Fibroblast of gingiva (primary cell): ENCODE measurements around the gene SLC30A1.
A peak's percentile ranks its signal among the peaks of the same experiment; 100 is the strongest.
"Not testable (repeated sequence)": the region's sequence is repeated elsewhere in the genome, so short reads cannot be mapped to it uniquely, and the experiment has no call there.

Experiments used
- DNase-seq: peaks from one replicate; pipeline ENCODE4 v3.0.0-alpha.2; 2011; ENCODE audit warnings: low read depth

The SLC30A1 gene

GRCh38 chr1:211583011-211583992 lies 4.3 kb upstream of the SLC30A1 start:
- DNase-seq: no peak

DNA sequence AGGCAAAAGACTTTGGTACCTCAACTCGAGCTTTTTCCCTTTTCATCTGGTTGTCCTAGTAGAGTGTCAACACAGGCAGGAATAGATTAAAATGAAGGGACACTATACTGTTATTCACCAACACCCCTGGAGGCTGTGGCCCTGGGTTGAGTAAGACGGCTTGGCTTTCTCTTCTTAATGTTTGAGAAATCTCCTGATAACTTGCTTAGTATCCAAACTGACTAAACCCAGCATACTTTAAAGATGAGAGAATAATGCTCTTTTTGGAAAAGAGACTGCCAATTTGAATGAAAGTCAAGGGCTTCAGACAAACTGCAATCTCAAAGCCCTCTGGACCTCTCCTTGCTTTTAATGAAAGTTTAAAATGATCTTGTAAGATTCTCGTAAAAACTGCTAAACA lies 2.6 kb upstream of the SLC30A1 start:
- DNase-seq: peak; percentile 79

DNA sequence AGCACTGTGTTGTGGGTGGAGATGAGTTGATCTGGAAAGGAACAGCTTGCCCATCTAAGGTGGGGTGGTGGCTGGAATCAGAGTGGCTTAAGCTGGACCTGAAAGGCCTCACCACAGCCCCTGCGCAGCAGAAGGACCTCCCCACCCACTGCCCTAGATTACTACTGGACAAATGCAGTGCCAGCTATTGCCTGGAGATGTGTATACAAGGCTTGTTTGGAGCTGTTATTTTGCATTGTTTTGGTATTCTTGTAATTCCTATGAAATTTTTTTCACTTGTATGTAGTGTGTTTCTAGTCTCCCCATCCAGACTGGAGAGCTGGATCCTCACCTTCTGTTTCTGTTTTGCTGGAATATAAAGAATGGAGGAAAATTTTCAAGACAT lies 1.3 kb upstream of the SLC30A1 start:
- peak; percentile 9 for DNase-seq

DNA sequence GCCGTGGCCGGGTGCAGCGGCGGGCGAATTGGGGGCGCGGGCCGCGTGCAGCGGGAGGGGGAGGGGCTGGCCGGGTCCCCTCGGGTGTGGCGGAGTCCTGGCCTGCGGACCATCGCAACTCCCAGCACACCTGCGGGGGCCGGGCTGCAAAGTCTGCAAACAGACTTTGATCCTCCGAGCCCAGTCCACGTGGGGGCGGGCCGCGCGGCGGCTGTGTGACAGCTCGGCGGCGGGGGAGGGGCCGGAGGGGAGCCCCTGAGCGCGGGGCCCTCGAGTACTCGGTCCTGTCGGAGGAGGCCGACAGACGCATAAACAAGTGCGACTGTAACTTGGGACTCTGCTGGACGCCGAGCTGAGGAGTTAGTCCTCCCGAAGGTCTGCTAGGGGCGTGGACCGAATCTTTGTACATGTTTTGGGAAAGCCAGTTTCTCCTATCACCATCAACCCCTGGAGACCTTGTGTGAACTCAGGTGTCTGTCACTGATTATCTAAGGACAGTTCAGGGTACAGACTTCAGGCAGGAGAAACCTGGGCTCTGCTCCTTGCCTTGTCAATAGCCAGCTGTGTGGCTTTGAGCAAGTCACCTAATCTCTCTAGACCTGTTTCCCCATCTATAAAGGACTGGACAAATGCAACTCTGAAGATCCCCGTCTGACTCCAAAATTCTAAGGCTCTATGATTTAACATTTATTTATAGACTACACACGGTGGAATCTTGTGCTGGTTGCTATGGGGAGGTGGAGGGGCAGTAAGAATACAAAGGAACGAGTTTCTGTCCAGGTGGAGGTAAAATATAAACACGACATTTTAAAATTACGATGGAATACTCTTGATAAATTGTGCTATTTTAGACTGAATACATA lies 710 bp upstream of the SLC30A1 start:
- DNase-seq: peak; percentile 34

DNA sequence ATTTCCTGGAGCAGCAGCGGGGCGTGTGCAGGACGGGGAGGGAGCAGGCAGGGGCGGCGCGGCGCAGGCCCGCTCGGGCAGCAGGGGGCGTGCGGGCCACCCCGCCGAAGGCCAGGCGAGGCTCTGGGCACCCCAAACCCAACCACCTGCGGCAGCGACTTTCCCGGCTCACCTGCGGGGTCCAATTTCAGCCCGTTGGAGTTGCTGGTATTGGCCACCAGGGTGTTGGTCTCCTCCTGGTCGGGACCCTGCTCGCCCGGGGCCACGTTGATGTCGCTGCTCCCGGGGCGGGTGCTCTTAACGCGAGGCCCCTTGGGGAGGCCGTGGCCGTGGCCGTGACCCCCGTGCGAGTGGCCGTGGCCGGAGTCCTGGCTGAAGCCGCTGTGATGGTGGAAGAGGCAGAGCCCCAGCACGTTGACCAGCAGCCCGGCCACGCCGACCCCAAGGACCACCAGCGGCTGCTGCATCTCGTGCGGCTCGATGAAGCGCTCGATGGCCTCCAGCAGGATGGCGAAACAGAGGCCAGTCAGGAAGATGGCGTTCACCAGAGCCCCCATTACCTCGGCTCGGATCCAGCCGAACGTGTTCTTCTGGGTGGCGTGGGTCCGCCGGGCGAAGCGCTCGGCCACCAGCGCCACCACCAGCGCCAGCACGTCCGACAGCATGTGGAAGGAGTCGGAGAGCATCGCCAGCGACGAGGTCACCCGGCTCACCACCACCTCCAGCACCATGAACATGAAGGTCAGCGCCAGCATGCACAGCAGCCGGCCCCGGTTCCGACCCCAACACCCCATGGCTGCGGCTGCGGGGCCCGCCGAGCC lies 932 bp downstream of the SLC30A1 start:
- DNase-seq: peak; percentile 58

- DNase-seq: peak; percentile 5
These were observed 1.6 kb downstream of the SLC30A1 start for GRCh38 chr1:211577277-211577818.

GRCh38 chr1:211576717-211577116 lies 2.2 kb downstream of the SLC30A1 start:
- DNase-seq: no peak

GRCh38 chr1:211574705-211575104 lies 4.3 kb downstream of the SLC30A1 start:
- DNase-seq: no peak

GRCh38 chr1:211571998-211572397 lies 7.0 kb downstream of the SLC30A1 start:
- no peak for DNase-seq

DNA sequence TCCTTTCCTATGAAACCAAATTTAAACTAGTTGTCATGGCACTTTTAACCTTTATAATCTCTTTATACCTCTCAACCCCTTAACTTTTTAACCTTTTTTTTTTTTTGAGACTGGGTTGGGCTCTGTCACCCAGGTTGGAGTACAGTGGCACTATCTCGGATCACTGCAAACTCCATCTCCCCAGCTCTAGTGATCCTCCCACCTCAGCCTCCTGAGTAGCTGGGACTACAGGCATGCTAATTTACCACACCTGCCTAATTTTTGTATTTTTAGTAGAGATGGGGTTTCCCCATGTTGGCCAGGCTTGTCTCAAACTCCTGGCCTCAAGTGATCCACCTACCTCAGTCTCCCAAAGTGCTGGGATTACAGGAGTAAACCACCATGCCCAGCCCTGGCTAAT lies 8.6 kb downstream of the SLC30A1 start:
- not testable (repeated sequence) for DNase-seq

DNA sequence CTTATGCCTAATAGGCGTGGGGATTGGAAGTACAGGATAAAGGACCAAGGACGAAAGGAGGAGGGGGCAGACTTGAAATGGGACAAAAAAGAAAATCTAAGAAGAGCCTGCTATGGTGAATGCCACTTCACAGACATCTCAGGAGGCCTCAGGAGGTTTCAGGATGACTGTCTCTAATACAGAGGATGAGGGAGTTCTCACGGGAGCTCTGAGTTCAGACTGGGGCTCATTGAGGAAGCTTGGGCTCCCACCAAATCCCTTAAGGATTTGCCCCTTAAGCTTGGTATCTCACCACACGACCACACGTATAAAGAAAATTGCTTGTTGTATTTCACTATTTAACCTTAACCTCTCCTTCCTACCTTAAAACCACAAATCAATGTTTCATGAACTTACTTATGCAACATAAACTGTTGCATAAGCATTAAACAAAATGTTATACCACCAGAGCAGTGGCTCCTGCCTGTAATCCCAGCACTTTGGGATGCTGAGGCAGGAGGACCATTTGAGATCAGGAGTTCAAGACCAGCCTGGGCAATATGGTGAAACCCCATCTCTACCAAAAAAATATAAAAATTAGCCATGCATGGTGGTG lies 12.4 kb downstream of the SLC30A1 start:
- no peak for DNase-seq

DNA sequence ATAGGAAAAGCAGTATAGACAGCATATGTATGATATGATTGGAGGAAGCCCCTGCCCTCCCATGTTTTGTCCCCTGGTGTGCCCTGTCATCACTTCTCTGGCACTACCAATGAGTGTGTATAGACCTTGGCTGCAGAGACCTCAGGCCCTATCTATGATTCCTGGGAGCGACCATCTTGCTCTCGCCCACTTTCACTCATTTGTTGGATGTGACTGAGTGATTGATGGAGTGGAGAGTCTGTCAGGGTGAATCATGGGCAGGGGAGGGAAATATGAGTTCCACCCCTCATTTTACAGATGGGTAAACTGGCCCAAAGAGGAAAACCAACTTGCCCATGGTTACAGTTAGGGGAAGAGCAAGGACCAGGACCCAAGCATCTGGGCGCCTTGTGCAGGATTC lies 14.9 kb downstream of the SLC30A1 start:
- no peak for DNase-seq

- DNase-seq: peak; percentile 16
These were observed 19.5 kb downstream of the SLC30A1 start for GRCh38 chr1:211559222-211560010.

DNA sequence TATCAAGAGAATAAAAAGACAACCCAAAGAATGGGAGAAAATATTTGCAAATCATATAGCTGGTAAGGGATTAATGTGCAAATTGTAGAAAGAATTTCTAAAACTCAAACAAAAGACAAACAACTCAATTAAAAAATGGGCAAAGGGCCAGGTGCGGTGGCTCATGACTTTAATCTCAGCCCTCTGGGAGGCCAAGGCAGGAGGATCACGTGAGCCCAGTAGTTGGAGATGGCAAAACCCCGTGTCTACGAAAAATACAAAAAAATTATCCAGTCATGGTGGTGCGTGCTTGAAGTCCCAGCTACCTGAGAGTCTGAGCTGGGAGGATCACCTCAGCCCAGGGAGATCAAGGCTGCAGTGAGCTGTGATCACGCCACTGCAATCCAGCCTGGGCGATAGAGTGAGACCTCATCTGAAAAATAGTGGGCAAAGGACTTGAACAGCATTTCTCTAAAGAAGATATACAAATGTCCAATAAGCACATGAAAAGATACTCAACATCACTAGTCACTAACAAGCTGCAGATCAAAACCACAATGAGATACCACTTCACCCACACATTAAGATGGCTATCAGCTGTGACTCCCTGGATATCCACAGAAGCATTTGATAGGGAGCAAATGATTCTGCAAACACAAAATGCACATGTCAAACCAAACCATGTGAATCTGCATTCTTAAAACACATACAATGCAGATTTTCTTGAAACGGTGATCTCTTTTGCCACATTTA lies 20.9 kb downstream of the SLC30A1 start:
- DNase-seq: no peak

GRCh38 chr1:211553549-211553948 lies 25.4 kb downstream of the SLC30A1 start:
- no peak for DNase-seq

- DNase-seq: peak; percentile 15
These were observed 27.1 kb downstream of the SLC30A1 start for GRCh38 chr1:211551638-211552460.

GRCh38 chr1:211549092-211549711 lies 29.8 kb downstream of the SLC30A1 start:
- DNase-seq: no peak

DNA sequence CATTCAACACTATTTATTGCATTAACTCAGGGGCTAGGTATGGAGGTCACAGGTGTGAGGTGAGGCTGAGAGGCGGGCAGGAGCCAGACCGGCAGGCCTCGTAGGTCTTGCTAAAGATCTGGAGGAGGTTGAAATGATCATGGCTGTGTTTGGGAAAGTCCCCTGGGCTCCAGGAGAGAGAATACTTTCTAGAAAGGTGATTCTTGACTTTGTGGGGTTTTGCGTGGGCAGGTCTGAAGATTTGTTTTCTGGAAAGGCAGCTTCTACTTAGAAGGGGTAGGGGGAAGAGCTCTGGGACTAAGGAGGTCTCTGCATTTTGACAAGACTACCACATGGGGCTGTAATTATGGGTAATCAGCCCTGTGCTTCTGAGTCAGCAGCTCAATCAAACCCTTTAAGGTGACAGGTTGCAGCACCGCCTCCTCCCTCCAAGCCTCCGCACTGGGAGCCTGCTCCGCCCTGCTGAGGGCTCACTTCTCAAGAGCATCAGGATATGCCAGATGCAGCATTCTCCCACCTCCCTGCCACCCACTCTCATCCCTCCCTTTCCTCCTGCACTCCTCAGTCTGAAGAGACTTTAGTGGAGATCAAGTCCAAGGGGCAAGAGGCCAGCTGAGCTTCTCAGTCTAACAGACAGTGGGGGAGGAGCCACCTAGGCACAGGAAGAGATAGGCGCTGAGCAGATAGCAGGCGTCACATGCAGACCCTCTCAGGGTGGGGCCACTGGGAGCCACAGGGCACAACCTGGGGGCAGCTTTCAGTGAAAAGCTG lies 30.5 kb downstream of the SLC30A1 start:
- DNase-seq: no peak
